ENCODE data around the gene CTBP1.

CTBP1 gene

GRCh38 chr4:1221155-1221870 is 27.6 kb downstream of the CTBP1 start:
- no peak for DNase-seq

GRCh38 chr4:1220566-1220965 is 28.4 kb downstream of the CTBP1 start:
- no peak for DNase-seq

- no peak for DNase-seq
Measured at GRCh38 chr4:1219566-1219950, 29.4 kb downstream of the CTBP1 start.

GRCh38 chr4:1218634-1219565 is 30.0 kb downstream of the CTBP1 start:
- no peak for DNase-seq

GRCh38 chr4:1217366-1217765 is 31.6 kb downstream of the CTBP1 start:
- DNase-seq, result no peak

GRCh38 chr4:1216869-1217294 is 32.0 kb downstream of the CTBP1 start:
- DNase-seq, result no peak

- no peak for DNase-seq
Measured at GRCh38 chr4:1216076-1216614, 32.8 kb downstream of the CTBP1 start.

- DNase-seq, result no peak
Measured at GRCh38 chr4:1215141-1216075, 33.5 kb downstream of the CTBP1 start.

- DNase-seq, result no peak
Measured at GRCh38 chr4:1214101-1215095, 34.5 kb downstream of the CTBP1 start.

GRCh38 chr4:1213336-1213995 is 35.5 kb downstream of the CTBP1 start:
- DNase-seq, result no peak

GRCh38 chr4:1212546-1213335 is 36.2 kb downstream of the CTBP1 start:
- DNase-seq, result no peak

- no peak for DNase-seq
Measured at GRCh38 chr4:1211891-1212545, 36.9 kb downstream of the CTBP1 start.

GRCh38 chr4:1211371-1211770 is 37.6 kb downstream of the CTBP1 start:
- no peak for DNase-seq

GRCh38 chr4:1210971-1211370 is 38.0 kb downstream of the CTBP1 start:
- no peak for DNase-seq

- DNase-seq, result no peak
Measured at GRCh38 chr4:1210241-1210841, 38.6 kb downstream of the CTBP1 start.

- no peak for DNase-seq
Measured at GRCh38 chr4:1209821-1210220, 39.1 kb downstream of the CTBP1 start.

GRCh38 chr4:1208970-1209704 is 39.8 kb downstream of the CTBP1 start:
- DNase-seq, result no peak

GRCh38 chr4:1208266-1208961 is 40.5 kb downstream of the CTBP1 start:
- DNase-seq, result no peak

Data from NCI-H1092 (cell line).